HCT116 (cell line): Measurements from ENCODE around the gene NXPE3. TPM values are rescaled to one million over a fixed set of nuclear protein-coding genes. Genes with fewer than 3 reads are reported as not detected.

Source experiments
- ATAC-seq: fragments of 200-7000 bp; cut with Tn5 transposase; 2 replicates; pipeline ENCODE4 v1.9.1; 2020; ENCODE audit warnings: mild to moderate bottlenecking, moderate library complexity
- BruUV-seq: library from RNA; stranded (reverse); fragments of 400-500 nt; replicated peaks from 2 replicates; lab custom pipeline; 2021; lab: Mats Ljungman, UMichigan
- CTCF ChIA-PET: fragments of 300-600 bp; sonication (Branson Sonifier 250); formaldehyde crosslinking; loops from one replicate; lab custom pipeline; 2021; ENCODE audit warnings: antibody characterized with exemption; lab: Charles Lee
- POLR2A ChIA-PET: fragments of 300-600, 350-600 bp; sonication (Branson Sonifier 250); formaldehyde crosslinking; loops from one replicate; lab custom pipeline; 2021; ENCODE audit warnings: antibody characterized with exemption; lab: Charles Lee
- RAD21 ChIA-PET, 2 experiments: fragments of 300-600 bp; sonication (Branson Sonifier 250); formaldehyde crosslinking; loops; one replicate each; lab custom pipeline; 2023; ENCODE audit warnings: low total read pairs in 2 of 2; ENCODE audit not compliant: uncharacterized antibody in 2 of 2, unreplicated experiment in 2 of 2, low non-redundant PET in 1 of 2; lab: Charles Lee
- DNase-seq: peaks from one replicate; pipeline ENCODE4 v3.0.0-alpha.2; 2010; ENCODE audit warnings: low read depth, low spot score
- H2AFZ ChIP-seq: fragments of 200-600 bp; shearing (Covaris generic), sonication (generic); 2 replicates; pipeline ENCODE4 v1.6.1; 2017; ENCODE audit warnings: low read depth, mixed run types, mixed read lengths, antibody characterized with exemption, low read length; ENCODE audit not compliant: poor library complexity, severe bottlenecking
- H3K27ac ChIP-seq: 2 replicates; pipeline ENCODE4 v1.5.1; 2012; ENCODE audit warnings: low read depth, low read length
- H3K27me3 ChIP-seq: fragments of 200-600 bp; sonication (generic); 2 replicates; pipeline ENCODE4 v1.6.1; 2016; ENCODE audit warnings: mixed run types, low read length, mixed read lengths; ENCODE audit not compliant: insufficient read depth
- H3K36me3 ChIP-seq, 2 experiments: fragments of 200-500 bp in 1 of 2; fragments of 200-600 bp in 1 of 2; sonication (Bioruptor generic) in 1 of 2; sonication (generic) in 1 of 2; 2 replicates each; pipeline versions ENCODE4 v1.5.1 to v1.6.1; 2014 to 2016; ENCODE audit warnings: low read length in 2 of 2, inconsistent platforms in 1 of 2, mixed read lengths in 1 of 2, mixed run types in 1 of 2; ENCODE audit not compliant: insufficient read depth in 2 of 2, control insufficient read depth in 1 of 2
- H3K4me1 ChIP-seq, 2 experiments: fragments of 200-600 bp in 1 of 2; sonication (generic) in 1 of 2; 2 replicates each; pipeline versions ENCODE4 v1.5.1 to v1.6.1; 2012 to 2017; ENCODE audit warnings: low read length in 2 of 2, inconsistent platforms in 1 of 2, mild to moderate bottlenecking in 1 of 2, mixed read lengths in 1 of 2, mixed run types in 1 of 2, moderate library complexity in 1 of 2; ENCODE audit not compliant: insufficient read depth in 2 of 2, control insufficient read depth in 1 of 2
- H3K4me2 ChIP-seq: fragments of 200-600 bp; sonication (generic); 2 replicates; pipeline ENCODE4 v1.6.1; 2017; ENCODE audit warnings: mixed run types, low read length, mixed read lengths
- H3K4me3 ChIP-seq, 2 experiments: fragments of 200-600 bp in 1 of 2; sonication (generic) in 1 of 2; replicated peaks in 1 of 2; 2 replicates each; pipeline ENCODE4 v1.5.1; 2011 to 2016; ENCODE audit warnings: low read length in 2 of 2, control low read depth in 1 of 2, low read depth in 1 of 2, mild to moderate bottlenecking in 1 of 2, mixed read lengths in 1 of 2, mixed run types in 1 of 2
- H3K79me2 ChIP-seq: fragments of 200-600 bp; sonication (generic); 2 replicates; pipeline ENCODE4 v1.6.1; 2017; ENCODE audit warnings: mild to moderate bottlenecking, mixed run types, low read length, moderate library complexity, mixed read lengths; ENCODE audit not compliant: insufficient read depth
- H3K9ac ChIP-seq: fragments of 200-600 bp; sonication (generic); 2 replicates; pipeline ENCODE4 v1.6.1; 2016; ENCODE audit warnings: low read length, mixed read lengths
- H3K9me2 ChIP-seq: fragments of 200-600 bp; sonication (generic), shearing (Covaris generic); 2 replicates; pipeline ENCODE4 v1.6.1; 2017; ENCODE audit warnings: mixed run types, mild to moderate bottlenecking, moderate library complexity; ENCODE audit not compliant: insufficient read depth
- H3K9me3 ChIP-seq, 2 experiments: fragments of 200-500 bp in 1 of 2; fragments of 200-600 bp in 1 of 2; sonication (Bioruptor generic) in 1 of 2; sonication (generic) in 1 of 2; 2 replicates each; pipeline ENCODE4 v1.6.1; 2014 to 2017; ENCODE audit warnings: low read length in 2 of 2, mixed read lengths in 2 of 2, inconsistent platforms in 1 of 2, low read depth in 1 of 2, mild to moderate bottlenecking in 1 of 2, mixed run types in 1 of 2, moderate library complexity in 1 of 2; ENCODE audit not compliant: control insufficient read depth in 1 of 2, insufficient read depth in 1 of 2
- H4K20me1 ChIP-seq: fragments of 200-600 bp; sonication (generic), shearing (Covaris generic); 2 replicates; pipeline ENCODE4 v1.6.1; 2017; ENCODE audit warnings: mixed run types, mild to moderate bottlenecking, moderate library complexity; ENCODE audit not compliant: insufficient read depth
- CTCF ChIP-seq, 3 experiments: fragments of 200-600 bp in 1 of 3; sonication (generic) in 1 of 3; IDR thresholded peaks in 2 of 3; conservative IDR thresholded peaks in 1 of 3; 2 replicates each; pipeline ENCODE4 v1.5.1; 2012 to 2017; ENCODE audit warnings: low read depth in 2 of 3, low read length in 2 of 3, antibody characterized with exemption in 1 of 3, borderline replicate concordance in 1 of 3, control low read depth in 1 of 3, mild to moderate bottlenecking in 1 of 3, mixed read lengths in 1 of 3, mixed run types in 1 of 3, moderate library complexity in 1 of 3; ENCODE audit not compliant: insufficient read depth in 1 of 3
- EZH2 ChIP-seq: fragments of 200-600 bp; sonication (generic); IDR thresholded peaks from 2 replicates; pipeline ENCODE4 v1.6.1; 2017; ENCODE audit warnings: antibody characterized with exemption, mixed run types
- JUND ChIP-seq: IDR thresholded peaks from 2 replicates; pipeline ENCODE4 v1.6.1; 2012
- MAX ChIP-seq: IDR thresholded peaks from 2 replicates; pipeline ENCODE4 v1.6.1; 2012
- POLR2A ChIP-seq: IDR thresholded peaks from 2 replicates; pipeline ENCODE4 v1.7.0; 2011; ENCODE audit warnings: borderline replicate concordance; ENCODE audit not compliant: insufficient read depth, insufficient read length; ENCODE audit errors: extremely low read depth
- POLR2AphosphoS5 ChIP-seq: IDR thresholded peaks from 2 replicates; pipeline ENCODE4 v1.6.1; 2011; ENCODE audit warnings: mild to moderate bottlenecking, low read depth, low read length, moderate library complexity
- RAD21 ChIP-seq: IDR thresholded peaks from 2 replicates; pipeline ENCODE4 v1.6.1; 2012; ENCODE audit warnings: low read depth, mild to moderate bottlenecking
- SIN3A ChIP-seq: IDR thresholded peaks from 2 replicates; pipeline ENCODE4 v1.6.1; 2012; ENCODE audit warnings: low read depth
- SP1 ChIP-seq: IDR thresholded peaks from 2 replicates; pipeline ENCODE4 v1.6.1; 2012; ENCODE audit warnings: low read depth
- SRF ChIP-seq: IDR thresholded peaks from 2 replicates; pipeline ENCODE4 v1.6.1; 2012; ENCODE audit warnings: low read depth
- TCF7L2 ChIP-seq: IDR thresholded peaks from 2 replicates; pipeline ENCODE4 v1.7.0; 2011; ENCODE audit warnings: borderline replicate concordance, inconsistent platforms; ENCODE audit not compliant: insufficient read depth, insufficient read length; ENCODE audit errors: extremely low read depth
- YY1 ChIP-seq: IDR thresholded peaks from 2 replicates; pipeline ENCODE4 v1.6.1; 2011; ENCODE audit warnings: low read length, low read depth, moderate library complexity, mild to moderate bottlenecking; ENCODE audit not compliant: insufficient replicate concordance; ENCODE audit errors: extremely low read depth
- ZFX ChIP-seq: fragments of 450-650 bp; IDR thresholded peaks from 2 replicates; pipeline ENCODE4 v1.6.1; 2017
- ZNF274 ChIP-seq: fragments of 200-500 bp; sonication (Bioruptor generic); IDR thresholded peaks from 2 replicates; pipeline ENCODE4 v1.6.1; 2014; ENCODE audit warnings: mild to moderate bottlenecking, low read depth, low read length, inconsistent platforms
- intact Hi-C: fragments of 100-400 bp; cut with micrococcal nuclease; formaldehyde crosslinking; loops from 2 replicates; pipeline ENCODE4 v1.10.0; 2022
- total RNA-seq: library from RNA; stranded (reverse); gene quantifications from one replicate; pipeline ENCODE4 v1.2.1, GENCODE V29; 2021; ENCODE audit not compliant: unreplicated experiment

Gene NXPE3
- total RNA-seq, 1 experiment from 2014 or later, result 4.3 TPM

- Histone ChIP-seq H2AFZ (no peak overlapping the region), H3K4me1 (no peaks in the 10 kb centered on the region), H3K27ac (no peak overlapping the region), H3K9me3 (no peaks in the 10 kb centered on the region), H3K9me2 (no peaks in the 10 kb centered on the region), H3K4me2 (no peak overlapping the region), H3K9ac (no peak overlapping the region), H3K79me2 (no peaks in the 10 kb centered on the region), H4K20me1 (no peaks in the 10 kb centered on the region), H3K27me3 (no peaks in the 10 kb centered on the region), H3K4me3 (no peak overlapping the region), H3K36me3 (no peaks in the 10 kb centered on the region)
- peak; percentile 7 for DNase-seq
- ATAC-seq, result no peak
- RAD21 ChIA-PET, result interaction anchor here (0.6 to 1.0 kb wide), 2 partner anchors 411 kb away, joined by 4 to 5 read pairs; no protein-coding TSS in a partner anchor
- POLR2A ChIA-PET, result interaction anchor here (0.8 to 1.0 kb wide), 2 partner anchors 36 to 411 kb away, joined by 3 to 6 read pairs; partner anchors contain the start of gene NFKBIZ
- peak; percentile 46 to 72 (median 68) for TF ChIP-seq CTCF (IDR thresholded peaks at IDR 0.05 in 2 of 3, conservative IDR thresholded peaks at IDR 0.05 in 1 of 3; ENCODE audit: borderline replicate concordance in 1 of 3, insufficient read depth in 1 of 3, low read depth in 2 of 3, low read length in 2 of 3)
- no peak for TF ChIP-seq MAX
- TF ChIP-seq RAD21, result peak; percentile 84
- no TSS peak for BruUV-seq
- CTCF ChIA-PET, result interaction anchor here (0.7 to 1.9 kb wide), 6 partner anchors 9 to 415 kb away, joined by 3 to 29 read pairs (median 5); no protein-coding TSS in a partner anchor
- intact Hi-C loops, result loop anchor here (1.0 kb wide), 1 partner anchor 411 kb away; no protein-coding TSS in a partner anchor
Measured at GRCh38 chr3:101813817-101814440, 34.9 kb downstream of the NXPE3 start.

- CTCF ChIA-PET, result interaction anchor here (1.2 to 1.9 kb wide), 4 partner anchors 9 to 414 kb away, joined by 4 to 29 read pairs (median 8); no protein-coding TSS in a partner anchor
- BruUV-seq, result no TSS peak
Measured at GRCh38 chr3:101814835-101815234, 35.8 kb downstream of the NXPE3 start.

More at GRCh38 chr3:101814835-101815234, 35.8 kb downstream of the NXPE3 start:
- H3K79me2 ChIP-seq, result no peaks in the 10 kb centered on the region
- ATAC-seq (no peak), DNase-seq (no peak)
- H3K36me3 ChIP-seq, result no peaks in the 10 kb centered on the region
- H3K4me3 ChIP-seq, result no peak overlapping the region
- H3K4me1 ChIP-seq, result no peaks in the 10 kb centered on the region
- no peaks in the 10 kb centered on the region for H3K27me3 ChIP-seq
- ChIA-PET RAD21 (no interaction called here), POLR2A (interaction anchor here (0.8 kb wide), 1 partner anchor 35 kb away, joined by 3 read pairs; the partner anchor contains the start of gene NFKBIZ)
- no peak overlapping the region for H3K9ac ChIP-seq
- no peaks in the 10 kb centered on the region for H3K9me3 ChIP-seq
- TF ChIP-seq SRF (no peak), MAX (no peak), YY1 (no peak), JUND (no peak), POLR2AphosphoS5 (no peak), EZH2 (no peak), SIN3A (no peak), ZFX (no peak), POLR2A (no peak), CTCF (IDR thresholded peaks at IDR 0.05 in 2 of 3, conservative IDR thresholded peaks at IDR 0.05 in 1 of 3; ENCODE audit: borderline replicate concordance in 1 of 3, insufficient read depth in 1 of 3, low read depth in 2 of 3, low read length in 2 of 3) (no peak), TCF7L2 (no peak), SP1 (no peak), ZNF274 (no peak)
- no peak overlapping the region for H3K27ac ChIP-seq
- H4K20me1 ChIP-seq, result no peaks in the 10 kb centered on the region
- intact Hi-C loops, result no loop called here
- no peaks in the 10 kb centered on the region for H3K9me2 ChIP-seq
- no peak overlapping the region for H3K4me2 ChIP-seq
- H2AFZ ChIP-seq, result no peak overlapping the region
